ENCODE results near the gene DNAH6. TPM values are rescaled to one million over a fixed set of nuclear protein-coding genes. Genes with fewer than 3 reads are reported as not detected.

DNAH6 gene
- polyA plus RNA-seq, 1 donor (not counting 4 experiments of a cell fraction or from before 2014, with no cell fraction given) = 0.05 TPM

DNA sequence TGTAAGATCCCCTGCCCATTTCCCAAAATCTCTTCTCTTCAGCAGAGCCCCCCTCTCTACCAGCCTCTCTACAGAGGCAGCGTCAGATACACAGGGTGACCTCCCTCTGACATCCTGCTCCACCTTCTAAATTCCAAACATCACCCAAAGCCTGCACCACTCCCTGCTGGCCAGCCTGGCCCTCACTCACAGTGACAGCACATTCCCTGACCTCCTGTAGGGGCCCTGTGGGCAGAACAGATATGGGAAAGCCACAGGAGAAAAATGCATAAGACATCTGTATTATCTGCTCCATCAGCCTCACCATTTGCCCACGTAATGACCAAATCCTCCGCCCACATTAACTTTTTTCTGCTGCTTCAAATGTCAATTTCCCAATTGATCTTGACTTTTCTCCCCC is 324.0 kb downstream of the DNAH6 start:
- H3K27ac ChIP-seq (ENCODE audit: control insufficient read depth, insufficient read depth, low read length) = no peak overlapping the region
- no peaks in the 10 kb centered on the region for H3K36me3 ChIP-seq (ENCODE audit: control insufficient read depth in 2 of 2, extremely low read depth in 1 of 2, insufficient read depth in 2 of 2, low read length in 2 of 2)
- H3K4me3 ChIP-seq (ENCODE audit: control insufficient read depth in 2 of 3, extremely low read depth in 1 of 3, insufficient read depth in 2 of 3, low read depth in 1 of 3, low read length in 3 of 3) = no peak overlapping the region
- FAIRE-seq (no peak), DNase-seq (ENCODE audit: low read depth, low spot score) (no peak)
- TF ChIP-seq CTCF (optimal IDR thresholded peaks at IDR 0.05 in 1 of 3, IDR thresholded peaks at IDR 0.05 in 1 of 3, conservative IDR thresholded peaks at IDR 0.05 in 1 of 3; ENCODE audit: extremely low read depth in 1 of 3, insufficient read depth in 2 of 3, low read length in 3 of 3) = no peak
- no peak for TF ChIP-seq EZH2 (IDR thresholded peaks at IDR 0.05; ENCODE audit: low read length)
- H4K20me1 ChIP-seq (ENCODE audit: control insufficient read depth, extremely low read depth, insufficient read depth, low read length) = no peaks in the 10 kb centered on the region
- H2AFZ ChIP-seq (ENCODE audit: control insufficient read depth, low read length) = no peak overlapping the region
- no peaks in the 10 kb centered on the region for H3K9me1 ChIP-seq (ENCODE audit: control insufficient read depth, extremely low read depth, insufficient read depth, low read length)
- no peaks in the 10 kb centered on the region for H3K79me2 ChIP-seq (ENCODE audit: control insufficient read depth, insufficient read depth, low read length)
- H3K4me2 ChIP-seq (ENCODE audit: control insufficient read depth, extremely low read depth, insufficient read depth, low read depth, low read length) = no peak overlapping the region
- H3K27me3 ChIP-seq (ENCODE audit: control insufficient read depth, extremely low read depth, insufficient read depth, low read length) = no peaks in the 10 kb centered on the region
- dilution Hi-C loops (cut with MboI; ENCODE audit: extremely low pct_ligation_motif_present, low sequenced_read_pairs) = no loop called here
- H3K4me1 ChIP-seq (ENCODE audit: control insufficient read depth, extremely low read depth, insufficient read depth, low read length) = no peaks in the 10 kb centered on the region
- no peaks in the 10 kb centered on the region for H3K9me3 ChIP-seq (ENCODE audit: control insufficient read depth, low read depth, low read length)
- H3K9ac ChIP-seq (ENCODE audit: control insufficient read depth, extremely low read depth, insufficient read depth, low read length) = no peak overlapping the region

DNA sequence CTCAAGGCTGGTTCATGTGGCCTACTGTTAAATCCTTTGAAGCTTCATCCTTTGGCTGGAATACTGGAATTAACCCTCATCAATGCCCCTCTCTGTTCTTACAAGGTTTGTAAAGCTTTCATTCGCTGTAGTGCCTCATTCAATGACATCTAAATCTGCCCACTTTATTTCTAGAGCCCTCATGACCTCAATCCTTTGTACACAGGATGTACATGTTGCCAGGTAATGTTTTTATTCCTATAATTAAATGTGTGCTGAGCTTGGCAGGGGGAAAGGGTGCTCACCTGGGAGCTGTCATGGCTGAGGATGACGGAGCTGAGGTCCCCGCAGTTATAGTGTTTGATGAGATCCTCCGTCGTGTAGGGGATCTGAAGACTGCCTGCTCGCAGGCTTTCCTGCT is 325.3 kb downstream of the DNAH6 start:
- no peaks in the 10 kb centered on the region for H3K27me3 ChIP-seq (ENCODE audit: control insufficient read depth, extremely low read depth, insufficient read depth, low read length)
- no peak for FAIRE-seq
- H3K9me3 ChIP-seq (ENCODE audit: control insufficient read depth, low read depth, low read length) = no peaks in the 10 kb centered on the region

More for the DNA sequence above, 325.3 kb downstream of the DNAH6 start:
- H3K4me1 ChIP-seq (ENCODE audit: control insufficient read depth, extremely low read depth, insufficient read depth, low read length) = no peaks in the 10 kb centered on the region
- H3K9me1 ChIP-seq (ENCODE audit: control insufficient read depth, extremely low read depth, insufficient read depth, low read length) = no peaks in the 10 kb centered on the region
- no peak overlapping the region for H3K27ac ChIP-seq (ENCODE audit: control insufficient read depth, insufficient read depth, low read length)
- dilution Hi-C loops (cut with MboI; ENCODE audit: extremely low pct_ligation_motif_present, low sequenced_read_pairs) = no loop called here
- no peak overlapping the region for H3K9ac ChIP-seq (ENCODE audit: control insufficient read depth, extremely low read depth, insufficient read depth, low read length)
- no peak for TF ChIP-seq EZH2 (IDR thresholded peaks at IDR 0.05; ENCODE audit: low read length)
- TF ChIP-seq CTCF (optimal IDR thresholded peaks at IDR 0.05 in 1 of 3, IDR thresholded peaks at IDR 0.05 in 1 of 3, conservative IDR thresholded peaks at IDR 0.05 in 1 of 3; ENCODE audit: extremely low read depth in 1 of 3, insufficient read depth in 2 of 3, low read length in 3 of 3) = no peak
- H3K4me2 ChIP-seq (ENCODE audit: control insufficient read depth, extremely low read depth, insufficient read depth, low read depth, low read length) = no peak overlapping the region
- no peak for DNase-seq (ENCODE audit: low read depth, low spot score)
- no peak overlapping the region for H2AFZ ChIP-seq (ENCODE audit: control insufficient read depth, low read length)
- H3K79me2 ChIP-seq (ENCODE audit: control insufficient read depth, insufficient read depth, low read length) = no peaks in the 10 kb centered on the region
- no peak overlapping the region for H3K4me3 ChIP-seq (ENCODE audit: control insufficient read depth in 2 of 3, extremely low read depth in 1 of 3, insufficient read depth in 2 of 3, low read depth in 1 of 3, low read length in 3 of 3)
- no peaks in the 10 kb centered on the region for H3K36me3 ChIP-seq (ENCODE audit: control insufficient read depth in 2 of 2, extremely low read depth in 1 of 2, insufficient read depth in 2 of 2, low read length in 2 of 2)
- H4K20me1 ChIP-seq (ENCODE audit: control insufficient read depth, extremely low read depth, insufficient read depth, low read length) = no peaks in the 10 kb centered on the region
